NCI-H748 treated with DMSO at 0.1 percent for 48 hours (cell line): Measurements from ENCODE around the gene HMGCLL1.

Experiments
- DNase-seq: peaks from one replicate; lab custom pipeline; 2025; lab: John Stamatoyannopoulos, UW

The HMGCLL1 gene

GRCh38 chr6:55578537-55579363 is at the start of gene HMGCLL1:
TSS of gene HMGCLL1 (minus strand) at chr6:55579192. CDS start at chr6:55579055, 137 bp downstream.
- peak; percentile 73 for DNase-seq

GRCh38 chr6:55621993-55622392 is 43.0 kb upstream of the HMGCLL1 start:
- DNase-seq, result no peak

GRCh38 chr6:55621244-55621643 is 42.3 kb upstream of the HMGCLL1 start:
- DNase-seq, result no peak

- no peak for DNase-seq
Measured at GRCh38 chr6:55617272-55617671, 38.3 kb upstream of the HMGCLL1 start.

GRCh38 chr6:55604021-55604420 is 25.0 kb upstream of the HMGCLL1 start:
- no peak for DNase-seq

GRCh38 chr6:55601120-55601519 is 22.1 kb upstream of the HMGCLL1 start:
- no peak for DNase-seq

GRCh38 chr6:55594442-55594841 is 15.4 kb upstream of the HMGCLL1 start:
- no peak for DNase-seq

GRCh38 chr6:55584654-55585354 is 5.8 kb upstream of the HMGCLL1 start:
- DNase-seq, result no peak

GRCh38 chr6:55576811-55577210 is 2.2 kb downstream of the HMGCLL1 start:
- no peak for DNase-seq

GRCh38 chr6:55574556-55574955 is 4.4 kb downstream of the HMGCLL1 start:
- no peak for DNase-seq

GRCh38 chr6:55569638-55570037 is 9.4 kb downstream of the HMGCLL1 start:
- DNase-seq, result no peak

GRCh38 chr6:55568808-55569439 is 10.1 kb downstream of the HMGCLL1 start:
- DNase-seq, result no peak

GRCh38 chr6:55567558-55567957 is 11.4 kb downstream of the HMGCLL1 start:
- DNase-seq, result no peak

- DNase-seq, result no peak
Measured at GRCh38 chr6:55566036-55566710, 12.8 kb downstream of the HMGCLL1 start.

GRCh38 chr6:55562318-55562717 is 16.7 kb downstream of the HMGCLL1 start:
- no peak for DNase-seq

- DNase-seq, result no peak
Measured at GRCh38 chr6:55560290-55560885, 18.6 kb downstream of the HMGCLL1 start.

- no peak for DNase-seq
Measured at GRCh38 chr6:55557146-55557545, 21.8 kb downstream of the HMGCLL1 start.

- DNase-seq, result no peak
Measured at GRCh38 chr6:55545791-55546190, 33.2 kb downstream of the HMGCLL1 start.

GRCh38 chr6:55543633-55544309 is 35.2 kb downstream of the HMGCLL1 start:
- DNase-seq, result no peak

GRCh38 chr6:55541024-55541423 is 38.0 kb downstream of the HMGCLL1 start:
- DNase-seq, result no peak

- DNase-seq, result no peak
Measured at GRCh38 chr6:55536391-55536956, 42.5 kb downstream of the HMGCLL1 start.
